ENCODE results near the gene PGGT1B. TPM values are rescaled to one million over a fixed set of nuclear protein-coding genes. Genes with fewer than 3 reads are reported as not detected.

PGGT1B gene
- total RNA-seq, 4 donors from 2014 or later: 6.8 to 14.5 (median 11.1) TPM

DNA sequence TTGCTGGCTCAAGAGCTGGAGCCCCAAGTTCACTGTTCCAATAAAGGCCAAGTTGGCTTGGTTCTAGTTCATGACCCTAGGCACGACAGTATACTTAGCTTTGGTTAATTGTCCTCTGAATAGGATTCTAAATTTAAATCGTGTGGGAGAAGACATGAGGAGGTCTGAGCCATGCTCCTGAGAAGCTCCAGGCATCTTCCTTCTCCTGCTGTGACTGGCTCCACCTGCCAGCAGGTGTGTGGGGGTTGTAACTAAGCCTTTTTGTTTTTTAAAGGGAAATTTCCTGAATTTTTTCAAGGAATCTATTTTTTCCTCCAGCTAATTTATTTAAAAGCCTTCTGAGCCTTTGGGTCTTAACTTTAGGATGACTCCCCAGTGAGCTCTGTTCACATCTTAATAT lies 72.8 kb downstream of the PGGT1B start:
- no peak for DNase-seq (ENCODE audit: low spot score)
- TF ChIP-seq, protein P1, sequence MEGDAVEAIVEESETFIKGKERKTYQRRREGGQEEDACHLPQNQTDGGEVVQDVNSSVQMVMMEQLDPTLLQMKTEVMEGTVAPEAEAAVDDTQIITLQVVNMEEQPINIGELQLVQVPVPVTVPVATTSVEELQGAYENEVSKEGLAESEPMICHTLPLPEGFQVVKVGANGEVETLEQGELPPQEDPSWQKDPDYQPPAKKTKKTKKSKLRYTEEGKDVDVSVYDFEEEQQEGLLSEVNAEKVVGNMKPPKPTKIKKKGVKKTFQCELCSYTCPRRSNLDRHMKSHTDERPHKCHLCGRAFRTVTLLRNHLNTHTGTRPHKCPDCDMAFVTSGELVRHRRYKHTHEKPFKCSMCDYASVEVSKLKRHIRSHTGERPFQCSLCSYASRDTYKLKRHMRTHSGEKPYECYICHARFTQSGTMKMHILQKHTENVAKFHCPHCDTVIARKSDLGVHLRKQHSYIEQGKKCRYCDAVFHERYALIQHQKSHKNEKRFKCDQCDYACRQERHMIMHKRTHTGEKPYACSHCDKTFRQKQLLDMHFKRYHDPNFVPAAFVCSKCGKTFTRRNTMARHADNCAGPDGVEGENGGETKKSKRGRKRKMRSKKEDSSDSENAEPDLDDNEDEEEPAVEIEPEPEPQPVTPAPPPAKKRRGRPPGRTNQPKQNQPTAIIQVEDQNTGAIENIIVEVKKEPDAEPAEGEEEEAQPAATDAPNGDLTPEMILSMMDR (IDR thresholded peaks at IDR 0.05): no peak

DNA sequence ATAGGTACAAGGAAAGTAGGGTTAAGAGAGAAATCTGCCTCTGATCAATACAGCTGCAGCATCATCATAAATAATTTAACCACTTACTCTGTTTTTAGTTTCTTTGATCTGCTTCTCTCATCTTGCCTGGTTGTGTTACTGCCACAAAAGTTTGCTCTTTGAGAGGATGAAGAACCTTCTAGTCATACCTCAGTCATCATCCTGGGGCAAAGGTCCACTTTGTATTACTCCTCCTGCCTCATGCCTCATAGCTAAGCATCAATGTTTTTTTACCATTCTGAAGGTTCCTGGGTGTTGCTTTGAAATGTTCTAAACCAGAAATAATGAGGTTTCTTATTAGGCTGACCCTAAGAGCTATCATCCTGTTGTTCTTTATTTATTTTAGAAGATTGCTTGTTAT lies 75.9 kb downstream of the PGGT1B start:
- TF ChIP-seq, protein P1 (IDR thresholded peaks at IDR 0.05): no peak
- DNase-seq (ENCODE audit: low spot score): no peak
- no peak for ATAC-seq (ENCODE audit: low FRiP score)

More for the DNA sequence above, 72.8 kb downstream of the PGGT1B start:
- no peak for ATAC-seq (ENCODE audit: low FRiP score)

DNA sequence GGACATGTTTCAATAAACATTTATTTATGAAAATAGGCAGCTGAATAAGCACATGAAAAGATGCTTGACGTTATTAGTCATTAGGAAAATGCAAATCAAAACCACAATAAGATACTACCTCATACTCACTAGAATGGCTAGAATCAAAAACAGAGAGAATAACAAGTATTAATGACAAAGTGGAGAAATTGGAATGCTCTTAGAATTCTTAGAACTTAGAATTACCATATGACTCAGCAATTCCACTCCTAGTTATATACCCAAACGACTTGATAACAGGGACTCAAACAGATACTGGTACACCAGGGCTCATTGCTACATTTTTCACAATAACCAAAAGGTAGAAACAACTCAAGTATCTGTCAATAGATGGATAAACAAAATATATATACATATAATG lies 77.9 kb downstream of the PGGT1B start:
- TF ChIP-seq, protein P1 (IDR thresholded peaks at IDR 0.05): no peak
- no peak for ATAC-seq (ENCODE audit: low FRiP score)
- DNase-seq (ENCODE audit: low spot score): no peak

DNA sequence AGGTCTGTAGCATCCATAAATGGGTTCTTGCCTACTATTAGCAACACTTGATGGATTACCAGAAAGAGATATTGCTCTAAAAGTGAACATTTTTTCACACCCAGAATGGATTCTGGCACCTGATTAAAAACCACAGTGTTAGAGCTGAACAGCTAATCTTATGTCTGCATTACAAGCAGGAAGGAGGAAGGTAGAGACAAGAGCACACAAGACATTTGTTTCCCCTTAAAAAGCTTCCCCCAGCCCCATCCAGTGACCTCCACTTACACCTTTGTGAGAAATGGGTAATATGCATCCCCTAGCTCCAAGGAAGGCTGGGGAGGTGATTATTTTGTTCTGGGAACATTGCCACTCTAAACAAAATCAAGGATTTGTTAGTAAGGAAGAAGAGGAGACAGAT lies 80.9 kb downstream of the PGGT1B start:
- TF ChIP-seq, protein P1 (IDR thresholded peaks at IDR 0.05): no peak
- DNase-seq (ENCODE audit: low spot score) (no peak), ATAC-seq (ENCODE audit: low FRiP score) (no peak)

DNA sequence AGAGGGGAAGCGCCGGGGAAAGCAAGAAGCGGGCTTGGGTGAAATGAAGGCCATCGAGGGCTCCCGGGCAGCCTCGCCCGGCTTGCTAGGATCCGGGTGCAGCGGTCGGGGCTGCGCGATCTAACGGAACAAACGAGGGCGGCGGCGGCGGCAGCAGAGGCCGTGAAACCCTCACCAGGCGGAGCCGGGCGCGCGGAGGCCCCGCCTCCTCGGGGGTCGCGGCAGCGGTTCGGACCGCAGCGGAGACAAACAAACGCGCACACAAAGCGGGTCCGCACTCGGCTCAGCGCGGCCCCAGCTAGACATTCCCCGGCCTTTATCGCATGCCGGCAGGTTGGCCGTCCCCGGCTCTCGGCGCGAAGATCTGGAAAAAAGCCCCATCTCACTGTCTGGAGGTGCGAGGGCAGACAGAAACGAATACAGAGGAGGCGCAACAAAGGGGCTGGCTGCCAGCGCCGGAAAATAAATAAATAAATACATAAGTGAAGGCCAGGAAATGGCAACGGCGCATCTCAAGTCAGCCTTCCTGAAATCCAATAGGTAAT lies 82.4 kb downstream of the PGGT1B start:
- TF ChIP-seq, protein P1 (IDR thresholded peaks at IDR 0.05): no peak
- peak; percentile 42 for ATAC-seq (ENCODE audit: low FRiP score)
- DNase-seq (ENCODE audit: low spot score): no peak

DNA sequence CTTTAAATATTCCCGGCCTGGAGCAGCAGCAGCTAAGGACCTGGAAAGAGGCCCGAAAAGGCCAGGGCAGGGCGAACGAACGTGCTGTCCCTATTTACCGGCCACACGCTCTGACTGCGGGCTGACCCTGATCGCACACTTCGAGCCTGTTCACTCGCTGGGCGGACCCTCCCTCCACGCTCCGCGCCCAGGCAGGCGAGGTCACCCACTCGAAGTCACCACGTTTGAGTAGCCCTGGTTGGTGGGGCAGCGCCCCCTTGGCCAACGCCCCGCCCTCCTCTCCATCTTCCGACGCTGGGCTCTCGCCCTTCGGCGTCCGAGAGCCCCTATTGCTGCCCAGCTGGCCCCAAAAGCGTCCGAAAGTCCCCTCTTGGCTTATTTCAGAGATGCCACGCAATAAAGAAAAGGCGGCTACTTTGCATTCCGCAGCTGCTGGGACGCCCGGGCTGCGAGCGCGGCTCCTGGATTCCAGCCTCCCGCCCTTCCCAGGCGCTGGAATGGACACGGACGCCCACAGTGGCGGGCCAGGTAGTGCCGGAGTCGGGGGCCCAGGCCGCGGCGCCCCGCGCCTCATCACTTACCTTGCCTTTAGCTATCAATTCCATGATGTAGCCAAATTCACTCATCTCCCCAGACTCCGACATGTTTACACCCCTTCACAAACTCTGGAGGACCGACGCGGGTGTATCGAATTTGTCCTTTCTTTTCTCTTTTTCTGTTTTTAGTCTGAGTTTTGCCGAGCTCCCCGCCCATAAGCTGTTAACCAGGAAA lies 83.1 kb downstream of the PGGT1B start:
- ATAC-seq (ENCODE audit: low FRiP score) (no peak), DNase-seq (ENCODE audit: low spot score) (no peak)
- TF ChIP-seq, protein P1 (IDR thresholded peaks at IDR 0.05): no peak

DNA sequence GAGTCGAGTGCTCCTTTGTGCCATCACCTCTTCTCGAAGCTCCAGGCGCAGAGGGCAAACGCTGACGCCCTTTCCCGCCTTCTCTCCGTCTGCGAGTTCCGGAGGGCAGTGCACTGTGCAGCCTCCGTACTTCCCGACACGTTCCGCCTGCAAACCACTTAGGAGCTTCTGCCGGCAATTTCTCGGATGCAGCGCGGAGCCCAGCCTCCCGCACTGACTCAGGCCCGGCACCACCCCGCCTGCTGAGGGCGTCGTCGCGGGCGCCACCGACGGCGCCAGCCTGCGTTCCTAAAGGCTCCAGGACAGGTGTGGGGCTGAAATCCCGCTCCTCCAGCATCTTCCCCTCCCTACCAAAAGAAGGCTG lies 83.7 kb downstream of the PGGT1B start:
- DNase-seq (ENCODE audit: low spot score) (no peak), ATAC-seq (ENCODE audit: low FRiP score) (no peak)
- TF ChIP-seq, protein P1 (IDR thresholded peaks at IDR 0.05): no peak

All from omental fat pad (tissue), 4 donors.